ENCODE data around the gene C6orf136. TPM values are rescaled to one million over a fixed set of nuclear protein-coding genes. Genes with fewer than 3 reads are reported as not detected.

The C6orf136 gene
- total RNA-seq, 2 experiments from 2014 or later = 33.6 TPM

DNA sequence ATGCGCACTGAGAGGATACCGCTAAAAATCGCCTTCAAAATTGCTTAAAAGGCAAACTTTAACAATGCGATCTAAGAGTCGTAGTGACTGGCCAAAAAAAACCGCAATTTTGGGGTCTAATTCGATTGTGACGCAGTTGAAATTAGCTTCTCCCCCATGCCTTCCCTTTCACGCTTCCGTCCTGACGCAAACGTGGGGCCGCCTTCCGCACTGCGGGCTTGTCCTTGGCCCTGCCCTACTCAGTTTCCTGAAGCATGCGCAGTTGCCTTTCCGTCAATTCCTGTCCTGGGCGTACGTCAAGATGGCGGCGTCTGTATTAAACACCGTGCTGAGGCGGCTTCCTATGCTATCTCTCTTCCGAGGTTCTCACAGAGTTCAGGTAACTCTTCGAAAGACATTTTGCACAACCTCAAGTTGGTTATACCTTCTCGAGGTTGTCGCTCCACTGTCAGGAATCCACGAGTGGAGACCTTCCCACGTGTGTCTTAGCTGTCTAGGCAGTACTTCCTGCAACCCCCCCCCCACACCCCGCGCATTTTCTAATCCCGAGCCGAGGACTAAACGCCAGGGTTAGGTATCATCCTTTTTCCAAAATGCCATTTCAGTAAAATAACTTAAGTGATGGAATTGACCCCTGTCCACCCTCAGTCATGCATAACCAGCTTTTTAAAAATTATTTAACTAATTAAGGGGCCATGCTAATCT, 29.2 kb upstream of the C6orf136 start, which contains the start of gene MRPS18B:
Gene MRPS18B (plus strand): TSS at position 276 of the 705 bp plus-strand sequence. CDS start 26 bp downstream, at position 302.
- CTCF ChIA-PET = interaction anchor here (0.6 to 1.6 kb wide), 7 partner anchors 21 to 134 kb away, joined by 3 to 7 read pairs (median 4); partner anchors contain the start of gene TUBB
- H3K4me1 Mint-ChIP-seq (ENCODE audit: low read depth) = peaks cover 33% of the 10 kb centered on the region
- H3K4me3 Mint-ChIP-seq = peak within 1 kb of the TSS; percentile 87
- H3K9me3 Mint-ChIP-seq = no peaks in the 10 kb centered on the region
- intact Hi-C loops (cut with micrococcal nuclease) = loop anchor here (1.0 to 10.0 kb wide), 15 partner anchors 9 to 925 kb away; partner anchors contain the start of genes ATAT1, C6orf136, DDX39B and DHX16
- peaks cover 65% of the 10 kb centered on the region for H3K36me3 Mint-ChIP-seq (ENCODE audit: low read depth)
- peak within 1 kb of the TSS; percentile 95 for H3K27ac Mint-ChIP-seq
- DNase-seq = peak; percentile 99
- no peaks in the 10 kb centered on the region for H3K27me3 Mint-ChIP-seq (ENCODE audit: low read depth)

DNA sequence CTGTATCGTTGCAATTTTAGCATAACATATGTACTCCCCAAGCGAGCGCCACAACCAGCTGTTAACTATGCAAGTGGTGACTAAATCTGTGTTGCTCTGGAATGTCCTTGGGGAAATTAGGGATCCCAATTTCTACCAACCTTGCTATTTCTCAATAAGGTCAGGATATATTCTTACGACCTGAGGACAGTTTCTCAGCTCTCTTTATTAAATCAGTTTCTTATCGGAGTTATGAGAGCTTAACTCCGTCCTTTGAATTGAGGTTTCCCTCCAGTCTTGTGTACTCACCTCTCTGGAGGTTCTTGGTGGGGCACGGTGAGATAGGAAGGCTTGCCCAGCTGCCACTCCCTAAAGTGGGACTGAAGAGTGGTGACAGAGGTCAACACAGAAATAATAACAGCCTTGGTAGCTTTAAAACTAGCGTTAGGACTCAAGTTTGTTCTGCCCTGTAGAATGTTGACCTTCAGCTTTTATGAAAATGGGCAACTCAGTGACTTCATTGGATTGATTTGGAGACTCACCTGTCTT, 28.6 kb upstream of the C6orf136 start:
- Mint-ChIP-seq H3K9me3 (no peaks in the 10 kb centered on the region), H3K27me3 (ENCODE audit: low read depth) (no peaks in the 10 kb centered on the region), H3K4me3 (peak overlapping the region; percentile 87), H3K27ac (peak overlapping the region; percentile 95), H3K4me1 (ENCODE audit: low read depth) (peaks cover 28% of the 10 kb centered on the region), H3K36me3 (ENCODE audit: low read depth) (peaks cover 64% of the 10 kb centered on the region)
- CTCF ChIA-PET = interaction anchor here (0.6 to 1.7 kb wide), 9 partner anchors 21 to 1876 kb away, joined by 3 to 7 read pairs (median 4); partner anchors contain the start of gene TUBB
- DNase-seq = no peak
- intact Hi-C loops (cut with micrococcal nuclease) = loop anchor here (5.0 to 10.0 kb wide), 4 partner anchors 124 to 924 kb away; partner anchors contain the start of genes DDX39B, FLOT1, IER3 and POLR1H

DNA sequence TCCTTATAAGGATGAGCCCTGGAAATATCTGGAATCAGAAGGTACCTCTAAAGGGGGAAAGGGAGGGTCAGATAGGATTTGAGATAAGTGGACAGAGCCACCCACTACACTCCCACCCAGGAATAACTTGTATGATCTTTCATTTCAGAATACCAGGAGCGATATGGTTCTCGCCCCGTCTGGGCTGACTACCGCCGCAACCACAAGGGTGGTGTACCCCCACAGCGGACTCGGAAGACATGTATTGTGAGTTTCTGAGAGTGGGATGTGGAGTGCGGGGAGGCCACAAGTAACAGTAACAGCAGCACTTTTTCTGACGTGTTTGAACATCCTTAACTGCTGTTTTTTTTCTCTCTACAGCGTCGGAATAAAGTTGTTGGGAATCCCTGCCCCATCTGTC, 27.4 kb upstream of the C6orf136 start:
- CTCF ChIA-PET = interaction anchor here (0.6 to 1.7 kb wide), 2 partner anchors 53 to 103 kb away, joined by 3 to 6 read pairs; no protein-coding TSS in a partner anchor
- intact Hi-C loops (cut with micrococcal nuclease) = loop anchor here (5.0 to 10.0 kb wide), 4 partner anchors 123 to 923 kb away; partner anchors contain the start of genes DDX39B, FLOT1, IER3 and POLR1H
- Mint-ChIP-seq H3K4me1 (ENCODE audit: low read depth) (peaks cover 19% of the 10 kb centered on the region), H3K9me3 (no peaks in the 10 kb centered on the region), H3K27me3 (ENCODE audit: low read depth) (no peaks in the 10 kb centered on the region), H3K27ac (peak overlapping the region; percentile 95), H3K4me3 (peak overlapping the region; percentile 87), H3K36me3 (ENCODE audit: low read depth) (peaks cover 55% of the 10 kb centered on the region)
- DNase-seq = no peak

DNA sequence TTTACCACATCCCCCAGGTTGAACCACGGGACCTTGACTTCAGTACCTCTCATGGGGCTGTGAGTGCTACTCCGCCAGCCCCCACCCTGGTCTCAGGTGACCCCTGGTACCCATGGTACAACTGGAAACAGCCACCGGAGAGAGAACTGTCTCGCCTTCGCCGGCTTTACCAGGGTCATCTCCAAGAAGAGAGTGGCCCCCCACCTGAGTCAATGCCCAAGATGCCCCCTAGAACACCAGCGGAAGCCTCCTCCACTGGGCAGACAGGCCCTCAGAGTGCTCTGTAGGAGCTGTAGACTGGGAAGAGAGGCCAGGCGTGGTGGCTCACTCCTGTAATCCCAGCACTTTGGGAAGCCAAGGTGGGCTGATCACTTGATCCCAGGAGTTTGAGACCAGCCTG, 21.4 kb upstream of the C6orf136 start:
- DNase-seq = no peak
- peaks cover 21% of the 10 kb centered on the region for H3K4me1 Mint-ChIP-seq (ENCODE audit: low read depth)
- H3K4me3 Mint-ChIP-seq = no peak overlapping the region
- intact Hi-C loops (cut with micrococcal nuclease) = no loop called here
- no peaks in the 10 kb centered on the region for H3K9me3 Mint-ChIP-seq
- H3K36me3 Mint-ChIP-seq (ENCODE audit: low read depth) = peaks cover 36% of the 10 kb centered on the region
- H3K27me3 Mint-ChIP-seq (ENCODE audit: low read depth) = no peaks in the 10 kb centered on the region
- H3K27ac Mint-ChIP-seq = no peak overlapping the region
- CTCF ChIA-PET = interaction anchor here (0.8 to 1.6 kb wide), 3 partner anchors 31 to 105 kb away, joined by 3 read pairs; no protein-coding TSS in a partner anchor

DNA sequence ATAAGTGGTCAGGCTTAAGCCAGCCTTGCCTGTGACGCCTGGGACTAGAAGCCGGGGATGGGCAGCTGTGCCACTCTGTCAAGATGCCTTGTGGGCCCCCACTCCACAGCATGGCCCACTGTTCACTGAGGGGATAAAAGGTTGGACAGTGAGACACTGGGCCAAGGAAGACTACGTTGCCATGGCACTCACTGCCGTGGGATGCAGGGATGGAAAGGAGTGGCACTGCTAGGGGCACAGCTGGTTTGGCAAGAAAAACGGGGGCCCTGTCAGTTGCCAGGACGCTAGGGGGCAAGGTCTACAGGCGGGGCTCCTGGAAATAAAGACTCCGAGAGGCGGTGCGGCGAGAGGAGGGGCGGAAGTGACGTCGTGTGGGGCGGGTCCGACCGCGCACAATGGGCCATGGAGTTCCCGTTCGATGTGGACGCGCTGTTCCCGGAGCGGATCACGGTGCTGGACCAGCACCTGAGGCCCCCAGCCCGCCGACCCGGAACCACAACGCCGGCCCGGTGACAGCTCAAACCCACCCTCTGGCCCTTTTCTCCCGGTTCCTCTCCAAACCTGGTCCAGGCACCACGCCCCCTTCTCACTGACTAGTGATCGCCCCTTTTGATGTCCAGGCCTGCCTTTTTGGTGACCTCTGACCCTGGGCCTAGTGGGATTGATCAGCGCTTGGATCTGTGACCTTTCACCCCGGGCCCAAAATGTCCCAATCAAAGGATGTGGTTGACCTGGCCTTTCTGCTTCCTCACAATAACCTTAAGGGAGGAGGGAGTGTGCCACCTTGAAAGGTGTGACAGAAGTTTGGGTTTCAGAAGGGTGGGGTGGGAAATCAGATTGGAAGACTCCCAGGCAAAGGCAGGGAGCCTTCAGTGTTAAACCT, 20.2 kb upstream of the C6orf136 start, which contains the start of gene ATAT1:
Gene ATAT1 (plus strand): TSS at position 391 of the 883 bp plus-strand sequence.
- Mint-ChIP-seq H3K4me3 (peak within 1 kb of the TSS; percentile 96), H3K27ac (peak within 1 kb of the TSS; percentile 93), H3K9me3 (no peaks in the 10 kb centered on the region), H3K4me1 (ENCODE audit: low read depth) (peaks cover 21% of the 10 kb centered on the region), H3K36me3 (ENCODE audit: low read depth) (peaks cover 32% of the 10 kb centered on the region), H3K27me3 (ENCODE audit: low read depth) (no peaks in the 10 kb centered on the region)
- DNase-seq = peak; percentile 89
- intact Hi-C loops (cut with micrococcal nuclease) = loop anchor here (1.0 to 2.0 kb wide), 3 partner anchors 9 to 47 kb away; partner anchors contain the start of genes C6orf136, DHX16, MRPS18B and PPP1R10
- CTCF ChIA-PET = interaction anchor here (0.8 to 1.6 kb wide), 3 partner anchors 33 to 104 kb away, joined by 3 read pairs; no protein-coding TSS in a partner anchor

DNA sequence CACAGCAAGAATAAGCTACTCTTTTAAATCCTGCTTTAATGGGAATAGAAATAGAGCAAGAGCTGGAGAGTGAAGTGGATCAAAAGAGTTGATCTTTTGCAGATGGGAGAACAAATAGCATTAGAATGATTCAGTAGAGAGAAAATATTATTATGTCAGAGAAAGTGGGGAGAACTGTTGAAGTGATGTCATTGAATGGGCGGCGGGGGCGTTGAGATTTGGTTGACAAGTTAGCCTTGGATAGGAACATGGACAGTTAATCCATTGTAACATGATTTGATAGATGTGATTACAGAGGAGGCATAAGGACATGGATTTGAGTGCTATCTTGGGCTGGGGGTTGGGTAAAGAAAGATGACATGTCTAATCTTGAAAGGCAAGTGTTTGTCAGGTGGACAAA, 11.1 kb upstream of the C6orf136 start:
- Mint-ChIP-seq H3K9me3 (no peaks in the 10 kb centered on the region), H3K36me3 (ENCODE audit: low read depth) (peaks cover 21% of the 10 kb centered on the region), H3K27me3 (ENCODE audit: low read depth) (no peaks in the 10 kb centered on the region), H3K4me1 (ENCODE audit: low read depth) (peaks cover 5% of the 10 kb centered on the region), H3K27ac (no peak overlapping the region), H3K4me3 (no peak overlapping the region)
- CTCF ChIA-PET = interaction anchor here (0.5 to 1.0 kb wide), 2 partner anchors 37 to 48 kb away, joined by 3 read pairs; partner anchors contain the start of gene DHX16
- intact Hi-C loops (cut with micrococcal nuclease) = no loop called here
- no peak for DNase-seq

DNA sequence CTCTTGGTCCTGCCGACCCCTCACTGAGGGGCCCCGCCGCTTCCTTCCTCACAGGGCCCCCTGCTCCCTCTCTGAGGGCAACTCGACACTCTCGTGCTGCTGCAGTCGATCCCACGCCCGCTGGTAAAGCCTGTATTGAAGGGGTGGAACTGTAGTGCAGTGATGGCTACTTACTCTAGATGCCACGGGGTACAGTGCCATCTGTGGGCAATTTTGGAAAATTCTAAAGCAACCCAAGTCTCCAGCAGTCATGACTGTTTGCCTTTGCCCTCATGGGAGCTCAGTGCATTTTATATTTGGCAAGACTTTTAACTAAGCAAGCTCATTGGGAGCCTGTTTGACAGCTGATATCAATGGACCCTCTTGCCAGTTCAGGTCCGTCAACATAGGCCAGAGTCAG, 6.5 kb upstream of the C6orf136 start:
- Mint-ChIP-seq H3K27ac (no peak overlapping the region), H3K9me3 (no peaks in the 10 kb centered on the region), H3K4me1 (ENCODE audit: low read depth) (peaks cover 14% of the 10 kb centered on the region), H3K27me3 (ENCODE audit: low read depth) (no peaks in the 10 kb centered on the region), H3K36me3 (ENCODE audit: low read depth) (peaks cover 11% of the 10 kb centered on the region), H3K4me3 (no peak overlapping the region)
- intact Hi-C loops (cut with micrococcal nuclease) = no loop called here
- CTCF ChIA-PET = interaction anchor here (0.5 to 1.6 kb wide), 6 partner anchors 10 to 266 kb away, joined by 3 to 4 read pairs (median 3); partner anchors contain the start of gene GNL1
- DNase-seq = no peak

DNA sequence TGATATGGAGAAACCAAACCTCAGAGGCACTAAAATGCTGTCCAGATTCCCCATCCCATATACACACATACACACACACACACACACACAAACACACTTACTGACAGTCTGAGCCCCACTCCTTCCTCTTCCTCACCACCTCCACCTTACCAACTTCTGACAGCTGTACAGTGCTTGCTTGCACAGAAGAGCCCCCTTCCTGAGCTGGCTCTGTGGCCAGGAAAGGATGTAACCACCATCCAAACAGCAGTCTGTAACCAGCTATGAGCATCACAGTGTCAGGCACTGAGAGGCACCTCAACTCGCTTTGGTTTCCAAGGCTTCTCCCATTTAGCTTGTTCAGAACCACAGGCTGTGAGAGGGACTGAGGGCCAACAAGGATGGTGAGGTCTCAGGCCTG, 5.9 kb upstream of the C6orf136 start:
- DNase-seq = no peak
- Mint-ChIP-seq H3K9me3 (no peaks in the 10 kb centered on the region), H3K27ac (peak overlapping the region; percentile 8), H3K4me1 (ENCODE audit: low read depth) (peaks cover 18% of the 10 kb centered on the region), H3K27me3 (ENCODE audit: low read depth) (no peaks in the 10 kb centered on the region), H3K36me3 (ENCODE audit: low read depth) (peaks cover 11% of the 10 kb centered on the region), H3K4me3 (no peak overlapping the region)
- CTCF ChIA-PET = interaction anchor here (0.5 to 1.6 kb wide), 8 partner anchors 10 to 274 kb away, joined by 3 to 4 read pairs (median 3); partner anchors contain the start of gene GNL1
- intact Hi-C loops (cut with micrococcal nuclease) = no loop called here

DNA sequence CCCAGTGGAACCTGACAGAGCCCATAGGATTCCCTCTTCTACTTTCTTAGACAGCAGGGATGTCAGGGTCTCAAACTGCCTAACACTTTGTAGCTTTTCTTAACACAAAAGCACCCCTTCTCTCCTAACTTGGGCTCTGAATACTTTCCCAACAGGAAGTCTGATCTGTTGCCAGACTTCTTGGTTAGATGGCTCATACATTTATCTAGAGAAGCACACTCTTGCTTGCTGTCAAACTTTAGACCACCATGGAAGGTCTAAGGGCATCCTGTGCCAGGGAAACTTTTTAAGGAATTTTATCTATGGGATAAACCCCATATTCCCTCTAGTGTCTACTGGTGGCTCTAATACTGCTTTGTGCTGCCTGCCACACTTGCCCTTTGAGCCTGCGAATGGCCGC, 3.3 kb upstream of the C6orf136 start:
- no peak overlapping the region for H3K4me3 Mint-ChIP-seq
- intact Hi-C loops (cut with micrococcal nuclease) = no loop called here
- no peak for DNase-seq
- H3K4me1 Mint-ChIP-seq (ENCODE audit: low read depth) = peaks cover 28% of the 10 kb centered on the region
- no peak overlapping the region for H3K27ac Mint-ChIP-seq
- H3K9me3 Mint-ChIP-seq = no peaks in the 10 kb centered on the region
- CTCF ChIA-PET = interaction anchor here (0.6 kb wide), 2 partner anchors 405 to 424 kb away, joined by 3 read pairs; no protein-coding TSS in a partner anchor
- H3K36me3 Mint-ChIP-seq (ENCODE audit: low read depth) = peaks cover 8% of the 10 kb centered on the region
- H3K27me3 Mint-ChIP-seq (ENCODE audit: low read depth) = no peaks in the 10 kb centered on the region

DNA sequence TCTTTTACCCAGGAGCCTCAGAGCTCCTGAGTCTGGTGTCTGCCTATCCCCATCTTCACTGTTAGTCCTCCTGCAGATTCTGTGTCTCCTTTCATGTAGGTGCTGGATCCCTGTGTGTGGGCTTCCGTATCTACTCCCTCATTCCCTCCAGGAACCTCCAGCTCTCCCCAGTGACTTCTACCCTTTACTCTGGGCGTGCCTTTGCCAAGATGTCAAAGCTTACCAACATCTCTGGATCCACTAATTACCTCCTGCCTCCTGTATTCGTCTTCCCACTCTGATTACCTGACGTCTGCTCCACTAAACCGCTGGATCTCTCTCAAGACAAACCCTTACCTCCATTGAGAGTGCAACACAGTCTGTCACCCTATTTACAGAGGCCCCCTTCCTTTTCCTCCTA, 2.2 kb upstream of the C6orf136 start:
- Mint-ChIP-seq H3K4me3 (no peak overlapping the region), H3K27ac (no peak overlapping the region), H3K9me3 (no peaks in the 10 kb centered on the region), H3K27me3 (ENCODE audit: low read depth) (no peaks in the 10 kb centered on the region), H3K36me3 (ENCODE audit: low read depth) (peaks cover 8% of the 10 kb centered on the region), H3K4me1 (ENCODE audit: low read depth) (peaks cover 34% of the 10 kb centered on the region)
- intact Hi-C loops (cut with micrococcal nuclease) = no loop called here
- no peak for DNase-seq
- CTCF ChIA-PET = no interaction called here

DNA sequence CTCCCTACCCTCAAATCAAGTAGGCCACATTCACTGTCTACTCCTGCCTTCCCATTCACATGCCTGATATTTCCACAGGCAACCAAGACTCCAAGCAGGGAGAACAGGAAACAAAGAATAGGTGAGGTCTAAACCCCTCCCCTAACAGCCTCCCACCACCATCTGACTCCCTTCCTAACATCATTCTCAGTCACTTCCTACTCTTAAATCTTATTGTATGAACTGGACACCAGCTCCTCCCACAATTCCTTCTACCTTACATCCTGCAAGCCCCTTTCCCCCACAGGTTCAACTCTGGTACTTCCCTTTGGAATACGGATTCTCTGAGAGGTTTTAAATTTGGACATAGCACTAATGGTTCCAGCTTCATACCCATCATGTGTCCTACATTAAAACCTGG, 944 bp upstream of the C6orf136 start:
- CTCF ChIA-PET = interaction anchor here (0.6 to 1.5 kb wide), 5 partner anchors 14 to 418 kb away, joined by 3 read pairs; no protein-coding TSS in a partner anchor
- Mint-ChIP-seq H3K9me3 (no peaks in the 10 kb centered on the region), H3K36me3 (ENCODE audit: low read depth) (peaks cover 6% of the 10 kb centered on the region), H3K4me1 (ENCODE audit: low read depth) (peaks cover 28% of the 10 kb centered on the region), H3K27ac (no peak overlapping the region), H3K27me3 (ENCODE audit: low read depth) (no peaks in the 10 kb centered on the region), H3K4me3 (no peak overlapping the region)
- no peak for DNase-seq
- intact Hi-C loops (cut with micrococcal nuclease) = loop anchor here (1.0 to 2.0 kb wide), 4 partner anchors 19 to 71 kb away; partner anchors contain the start of genes ATAT1, DHX16 and MDC1

All from activated naive CD4-positive, alpha-beta T cell treated with anti-CD3 and anti-CD28 coated beads for 36 hours (primary cell).